ENCODE data around the gene ZNF343. TPM values are rescaled to one million over a fixed set of nuclear protein-coding genes. Genes with fewer than 3 reads are reported as not detected.

The ZNF343 gene
- total and polyA plus RNA-seq, 2 experiments from 2014 or later: 2.4 to 6.4 TPM

- TF ChIP-seq ETS1 (IDR thresholded peaks at IDR 0.05) (no peak), ZNF114 (CRISPR knock-in tag; IDR thresholded peaks at IDR 0.05) (no peak), CREB1 (CRISPR knock-in tag; IDR thresholded peaks at IDR 0.05; ENCODE audit: low read depth) (no peak), CTCF (conservative IDR thresholded peaks at IDR 0.05; ENCODE audit: low read depth in 2 of 2) (no peak), JUNB (IDR thresholded peaks at IDR 0.05; ENCODE audit: unreplicated experiment) (no peak), ZNF331 (CRISPR knock-in tag; IDR thresholded peaks at IDR 0.05; ENCODE audit: low read depth) (no peak), NANOG (IDR thresholded peaks at IDR 0.05; ENCODE audit: borderline replicate concordance) (no peak), POLR2AphosphoS5 (IDR thresholded peaks at IDR 0.05; ENCODE audit: low read depth) (no peak), EZH2phosphoT487 (IDR thresholded peaks at IDR 0.05; ENCODE audit: unreplicated experiment) (no peak), STAT1 (IDR thresholded peaks at IDR 0.05; ENCODE audit: unreplicated experiment) (no peak), REST (IDR thresholded peaks at IDR 0.05; ENCODE audit: unreplicated experiment) (no peak)
These were observed 6.5 kb upstream of the ZNF343 start (continued) for GRCh38 chr20:2515203-2515602.

GRCh38 chr20:2509794-2510193 is 1.1 kb upstream of the ZNF343 start:
- Mint-ChIP-seq H3K36me3 (ENCODE audit: low read depth) (no peaks in the 10 kb centered on the region), H3K9me3 (no peaks in the 10 kb centered on the region), H3K27me3 (ENCODE audit: insufficient read depth, low read depth, poor library complexity) (peaks cover 77% of the 10 kb centered on the region), H3K4me1 (peaks cover 13% of the 10 kb centered on the region; the same call in 2 of the 3 replicates), H3K27ac (no peak overlapping the region), H3K4me3 (peak overlapping the region; percentile 10; the same call in 1 of the 3 replicates)
- Histone ChIP-seq H3K79me2 (replicated peaks; ENCODE audit: insufficient read depth) (no peaks in the 10 kb centered on the region), H3K27me3 (ENCODE audit: insufficient read depth) (peaks cover 87% of the 10 kb centered on the region), H3K27ac (ENCODE audit: low read depth) (no peak overlapping the region), H2AFZ (no peak overlapping the region), H3F3A (replicated peaks; ENCODE audit: low read depth) (no peaks in the 10 kb centered on the region), H4K20me1 (replicated peaks; ENCODE audit: insufficient read depth) (peaks cover 19% of the 10 kb centered on the region), H3K36me3 (ENCODE audit: insufficient read depth) (no peaks in the 10 kb centered on the region), H3K9me2 (ENCODE audit: insufficient read depth) (no peaks in the 10 kb centered on the region), H3K4me2 (peak overlapping the region; percentile 79), H3K4me3 (peak overlapping the region; percentile 58), H3K4me1 (ENCODE audit: insufficient read depth) (peaks cover 5% of the 10 kb centered on the region; the same call in 1 of the 2 replicates)
- peak; percentile 63 for DNase-seq (ENCODE audit: low spot score)
- ATAC-seq: peak; percentile 40
- TF ChIP-seq NANOG (IDR thresholded peaks at IDR 0.05; ENCODE audit: borderline replicate concordance) (peak; percentile 56; the same call in 1 of the 2 replicates), POLR2AphosphoS5 (IDR thresholded peaks at IDR 0.05; ENCODE audit: low read depth) (peak; percentile 40; the same call in 1 of the 2 replicates), ZNF462 (CRISPR knock-in tag; IDR thresholded peaks at IDR 0.05) (no peak)
